ENCODE measurements around the gene DLEC1.

GRCh38 chr3:38100498-38100897 lies 61.5 kb downstream of the DLEC1 start:
- TF ChIP-seq CTCF (IDR thresholded peaks at IDR 0.05; ENCODE audit: low read depth, low read length) (no peak), EZH2phosphoT487 (IDR thresholded peaks at IDR 0.05; ENCODE audit: low read depth) (no peak)
